Bronchial epithelial cell (primary cell): Measurements from ENCODE around the gene TKT. TPM values are rescaled to one million over a fixed set of nuclear protein-coding genes. Genes with fewer than 3 reads are reported as not detected.

ENCODE experiments used
- DNase-seq: peaks from one replicate; pipeline ENCODE4 v3.0.0-alpha.2; 2010; ENCODE audit warnings: low read depth
- FAIRE-seq: peaks from 2 replicates; lab custom pipeline; 2011; peaks lifted over from hg19 to GRCh38; lab: Jason Lieb, UNC
- H3K27me3 ChIP-seq: 2 replicates; pipeline ENCODE4 v1.5.1; 2011; ENCODE audit warnings: low read length; ENCODE audit not compliant: control insufficient read depth, insufficient read depth
- H3K36me3 ChIP-seq: 2 replicates; pipeline ENCODE4 v1.5.1; 2011; ENCODE audit warnings: low read length; ENCODE audit not compliant: control insufficient read depth, insufficient read depth
- H3K4me3 ChIP-seq: 2 replicates; pipeline ENCODE4 v1.5.1; 2011; ENCODE audit warnings: mild to moderate bottlenecking, low read depth, low read length, control low read depth
- total RNA-seq: library from RNA; depleted of rRNA; stranded (reverse); fragments of >200 nt; gene quantifications from 2 replicates; pipeline ENCODE4 v1.2.1, GENCODE V29; 2014
- TF ChIP-seq, protein P1 (sequence below): IDR thresholded peaks from 2 replicates; pipeline ENCODE4 v1.5.1; 2011; ENCODE audit warnings: mild to moderate bottlenecking, moderate library complexity, low read length, control low read depth, inconsistent platforms; ENCODE audit not compliant: insufficient read depth, severe bottlenecking

The TKT gene
- total RNA-seq, 1 donor from 2014 or later, result 341 TPM

DNA sequence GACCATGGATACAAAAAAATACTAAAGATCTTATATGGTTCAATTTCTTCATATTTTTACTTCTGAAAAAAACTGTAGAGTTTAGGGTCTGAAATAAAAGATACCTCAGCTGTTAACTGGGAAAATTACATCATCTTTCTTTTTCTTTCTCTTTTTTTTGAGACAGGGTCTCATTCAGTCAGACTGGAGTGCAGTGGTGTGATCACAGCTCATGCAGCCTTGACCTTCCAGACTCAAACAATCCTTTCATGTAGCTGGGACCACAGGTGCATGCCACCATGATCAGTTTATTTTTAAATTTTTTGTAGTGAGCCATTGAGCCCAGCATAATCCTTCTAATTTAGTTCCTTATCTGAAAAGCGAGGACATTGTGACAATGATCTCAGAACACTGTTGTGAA lies 39.6 kb upstream of the TKT start:
- FAIRE-seq (no peak), DNase-seq (no peak)
- TF ChIP-seq, protein P1, sequence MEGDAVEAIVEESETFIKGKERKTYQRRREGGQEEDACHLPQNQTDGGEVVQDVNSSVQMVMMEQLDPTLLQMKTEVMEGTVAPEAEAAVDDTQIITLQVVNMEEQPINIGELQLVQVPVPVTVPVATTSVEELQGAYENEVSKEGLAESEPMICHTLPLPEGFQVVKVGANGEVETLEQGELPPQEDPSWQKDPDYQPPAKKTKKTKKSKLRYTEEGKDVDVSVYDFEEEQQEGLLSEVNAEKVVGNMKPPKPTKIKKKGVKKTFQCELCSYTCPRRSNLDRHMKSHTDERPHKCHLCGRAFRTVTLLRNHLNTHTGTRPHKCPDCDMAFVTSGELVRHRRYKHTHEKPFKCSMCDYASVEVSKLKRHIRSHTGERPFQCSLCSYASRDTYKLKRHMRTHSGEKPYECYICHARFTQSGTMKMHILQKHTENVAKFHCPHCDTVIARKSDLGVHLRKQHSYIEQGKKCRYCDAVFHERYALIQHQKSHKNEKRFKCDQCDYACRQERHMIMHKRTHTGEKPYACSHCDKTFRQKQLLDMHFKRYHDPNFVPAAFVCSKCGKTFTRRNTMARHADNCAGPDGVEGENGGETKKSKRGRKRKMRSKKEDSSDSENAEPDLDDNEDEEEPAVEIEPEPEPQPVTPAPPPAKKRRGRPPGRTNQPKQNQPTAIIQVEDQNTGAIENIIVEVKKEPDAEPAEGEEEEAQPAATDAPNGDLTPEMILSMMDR, result no peak

GRCh38 chr3:53293867-53294266 lies 38.0 kb upstream of the TKT start:
- Histone ChIP-seq H3K36me3 (peaks cover 14% of the 10 kb centered on the region), H3K27me3 (no peaks in the 10 kb centered on the region), H3K4me3 (no peak overlapping the region)
- TF ChIP-seq, protein P1, result no peak
- peak; percentile 58 for FAIRE-seq
- DNase-seq, result no peak

More for the DNA sequence above, 39.6 kb upstream of the TKT start:
- Histone ChIP-seq H3K36me3 (peaks cover 12% of the 10 kb centered on the region), H3K27me3 (no peaks in the 10 kb centered on the region), H3K4me3 (no peak overlapping the region)

DNA sequence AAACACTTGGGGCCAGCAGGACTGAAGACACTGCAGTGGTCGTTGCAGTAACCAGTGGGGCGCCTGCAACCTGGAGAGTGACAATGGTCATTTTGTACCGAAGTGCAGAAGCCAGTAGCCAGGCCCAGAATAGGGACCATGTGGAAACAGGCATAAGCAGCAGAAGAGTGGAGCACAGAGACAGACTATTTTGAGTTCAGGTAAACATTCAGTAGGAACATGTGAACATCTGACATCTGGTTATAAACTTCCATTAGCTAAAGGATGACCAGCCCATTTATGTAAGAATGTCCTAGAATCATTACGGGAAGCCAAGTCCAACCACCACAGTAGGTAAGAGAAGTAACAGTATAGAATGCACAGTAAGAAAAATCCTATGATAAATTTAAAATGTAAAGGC lies 32.4 kb upstream of the TKT start:
- Histone ChIP-seq H3K4me3 (no peak overlapping the region), H3K36me3 (peaks cover 7% of the 10 kb centered on the region), H3K27me3 (no peaks in the 10 kb centered on the region)
- TF ChIP-seq, protein P1, result no peak
- no peak for FAIRE-seq
- no peak for DNase-seq

DNA sequence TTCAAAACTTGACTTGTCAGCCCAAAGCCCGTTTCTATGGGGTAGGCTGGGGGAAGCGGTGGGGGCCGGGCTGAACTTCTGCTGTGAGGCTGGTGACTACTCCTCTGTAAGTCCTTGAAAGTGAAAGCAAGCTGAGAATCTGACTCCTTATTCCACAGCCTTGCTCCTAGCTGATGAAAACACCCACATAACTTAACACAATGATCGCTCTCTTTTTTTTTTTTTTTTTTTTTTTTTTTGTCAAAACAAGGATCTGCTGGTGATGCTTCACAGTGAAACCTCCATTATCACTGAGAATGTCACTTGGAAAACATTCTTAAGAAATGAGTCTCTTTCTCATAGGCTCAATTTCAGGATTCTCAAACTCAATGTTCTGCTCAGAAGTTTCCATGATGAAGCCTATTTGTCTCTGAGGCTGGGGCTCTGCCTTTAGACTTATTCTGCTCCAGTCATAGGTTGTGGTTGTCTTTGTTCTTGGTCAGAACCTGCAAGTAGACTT lies 31.4 kb upstream of the TKT start:
- H3K4me3 ChIP-seq, result no peak overlapping the region
- no peaks in the 10 kb centered on the region for H3K27me3 ChIP-seq
- TF ChIP-seq, protein P1, result no peak
- H3K36me3 ChIP-seq, result peaks cover 3% of the 10 kb centered on the region
- DNase-seq (no peak), FAIRE-seq (no peak)

DNA sequence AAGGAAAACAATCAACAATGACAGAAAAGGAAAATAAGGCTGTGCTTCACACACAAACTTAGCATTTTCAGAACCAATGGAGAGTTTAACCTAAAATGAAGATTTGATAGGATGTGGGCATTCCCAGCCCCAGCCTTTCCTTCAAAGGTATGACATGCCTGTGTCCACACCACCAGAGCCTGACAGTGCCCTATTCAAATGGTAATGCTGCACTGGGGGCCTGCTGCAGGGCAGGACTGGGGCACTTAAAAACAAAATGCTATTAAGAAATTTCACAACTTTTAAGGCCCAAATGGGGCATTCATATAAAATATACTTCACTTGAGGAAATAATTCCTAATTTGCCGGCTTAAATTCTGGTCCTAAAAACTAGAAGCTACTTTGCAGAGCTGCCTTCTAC lies 30.9 kb upstream of the TKT start:
- Histone ChIP-seq H3K27me3 (no peaks in the 10 kb centered on the region), H3K36me3 (peaks cover 3% of the 10 kb centered on the region), H3K4me3 (no peak overlapping the region)
- TF ChIP-seq, protein P1, result no peak
- FAIRE-seq (no peak), DNase-seq (no peak)

- no peak for FAIRE-seq
- TF ChIP-seq, protein P1, result no peak
- DNase-seq, result no peak
- Histone ChIP-seq H3K4me3 (no peak overlapping the region), H3K27me3 (no peaks in the 10 kb centered on the region), H3K36me3 (no peaks in the 10 kb centered on the region)
These were observed 26.8 kb upstream of the TKT start for GRCh38 chr3:53282581-53282980.
